NT2/D1 (cell line): Measurements from ENCODE around the gene PTPDC1.

Experiments used
- YY1 ChIP-seq: IDR thresholded peaks from 2 replicates; pipeline ENCODE4 v1.6.1; 2011; ENCODE audit not compliant: insufficient read length, insufficient read depth
- ZNF274 ChIP-seq: IDR thresholded peaks from 2 replicates; pipeline ENCODE4 v1.6.1; 2011; ENCODE audit warnings: mild to moderate bottlenecking, low read depth, low read length

GRCh38 chr9:94034511-94034910 is 49.8 kb upstream of the PTPDC1 start:
- TF ChIP-seq ZNF274 (no peak), YY1 (no peak)
